ENCODE data around the gene HFM1.

The HFM1 gene

GRCh38 chr1:91244737-91245136 is 159.9 kb downstream of the HFM1 start:
- DNase-seq: no peak

- no peak for DNase-seq
Measured at GRCh38 chr1:91243171-91243570, 161.5 kb downstream of the HFM1 start.

GRCh38 chr1:91234181-91234580 is 170.5 kb downstream of the HFM1 start:
- DNase-seq: no peak

GRCh38 chr1:91226741-91227140 is 177.9 kb downstream of the HFM1 start:
- no peak for DNase-seq

GRCh38 chr1:91224878-91225277 is 179.8 kb downstream of the HFM1 start:
- DNase-seq: no peak

- no peak for DNase-seq
Measured at GRCh38 chr1:91221017-91221416, 183.6 kb downstream of the HFM1 start.

- DNase-seq: no peak
Measured at GRCh38 chr1:91217911-91218310, 186.7 kb downstream of the HFM1 start.
